ENCODE measurements around the gene CDH23.

CDH23 gene

GRCh38 chr10:71790749-71791440, 394.2 kb downstream of the CDH23 start:
- H3K27ac ChIP-seq (ENCODE audit: low read depth, low read length), result no peak overlapping the region
- H3K4me2 ChIP-seq (ENCODE audit: low read length), result no peak overlapping the region
- H3F3A ChIP-seq (ENCODE audit: control insufficient read depth, insufficient read depth), result no peaks in the 10 kb centered on the region
- peaks cover 6% of the 10 kb centered on the region; the same call in 1 of the 2 replicates for H3K27me3 ChIP-seq (ENCODE audit: control insufficient read depth, low read length)
- H3K36me3 ChIP-seq (ENCODE audit: control insufficient read depth, low read length), result no peaks in the 10 kb centered on the region
- peaks cover 5% of the 10 kb centered on the region; the same call in 1 of the 2 replicates for H3K4me1 ChIP-seq (ENCODE audit: control insufficient read depth, low read length)
- H4K20me1 ChIP-seq (ENCODE audit: control insufficient read depth, insufficient read depth, low read depth, low read length), result no peaks in the 10 kb centered on the region
- H3K79me2 ChIP-seq (ENCODE audit: control insufficient read depth, low read length), result no peaks in the 10 kb centered on the region
- H3K9me2 ChIP-seq (replicated peaks; ENCODE audit: control insufficient read depth, low read length), result no peaks in the 10 kb centered on the region
- no peak for TF ChIP-seq EZH2phosphoT487 (IDR thresholded peaks at IDR 0.05; ENCODE audit: borderline replicate concordance, low read length)
- TF ChIP-seq CTCF (IDR thresholded peaks at IDR 0.05; ENCODE audit: low read depth, low read length, poor library complexity, severe bottlenecking), result no peak
- H3K4me3 ChIP-seq (ENCODE audit: low read length), result no peak overlapping the region
- H3K9me3 ChIP-seq (ENCODE audit: control insufficient read depth, insufficient read depth, low read length), result no peaks in the 10 kb centered on the region

GRCh38 chr10:71795248-71795647, 398.5 kb downstream of the CDH23 start:
- Histone ChIP-seq H3K9me3 (ENCODE audit: control insufficient read depth, insufficient read depth, low read length) (no peaks in the 10 kb centered on the region), H3K4me2 (ENCODE audit: low read length) (no peak overlapping the region), H3K79me2 (ENCODE audit: control insufficient read depth, low read length) (no peaks in the 10 kb centered on the region), H3K4me3 (ENCODE audit: low read length) (no peak overlapping the region), H3K36me3 (ENCODE audit: control insufficient read depth, low read length) (no peaks in the 10 kb centered on the region), H3K4me1 (ENCODE audit: control insufficient read depth, low read length) (peaks cover 5% of the 10 kb centered on the region; the same call in 1 of the 2 replicates), H4K20me1 (ENCODE audit: control insufficient read depth, insufficient read depth, low read depth, low read length) (no peaks in the 10 kb centered on the region), H3K27me3 (ENCODE audit: control insufficient read depth, low read length) (peaks cover 6% of the 10 kb centered on the region; the same call in 1 of the 2 replicates), H3F3A (ENCODE audit: control insufficient read depth, insufficient read depth) (no peaks in the 10 kb centered on the region), H3K9me2 (replicated peaks; ENCODE audit: control insufficient read depth, low read length) (no peaks in the 10 kb centered on the region), H3K27ac (ENCODE audit: low read depth, low read length) (no peak overlapping the region)
- TF ChIP-seq CTCF (IDR thresholded peaks at IDR 0.05; ENCODE audit: low read depth, low read length, poor library complexity, severe bottlenecking) (no peak), EZH2phosphoT487 (IDR thresholded peaks at IDR 0.05; ENCODE audit: borderline replicate concordance, low read length) (no peak)

GRCh38 chr10:71796749-71797405, 400.2 kb downstream of the CDH23 start:
- Histone ChIP-seq H3K36me3 (ENCODE audit: control insufficient read depth, low read length) (no peaks in the 10 kb centered on the region), H3K4me1 (ENCODE audit: control insufficient read depth, low read length) (peaks cover 8% of the 10 kb centered on the region), H3K9me3 (ENCODE audit: control insufficient read depth, insufficient read depth, low read length) (no peaks in the 10 kb centered on the region), H3K27ac (ENCODE audit: low read depth, low read length) (no peak overlapping the region), H3F3A (ENCODE audit: control insufficient read depth, insufficient read depth) (no peaks in the 10 kb centered on the region), H3K79me2 (ENCODE audit: control insufficient read depth, low read length) (no peaks in the 10 kb centered on the region), H4K20me1 (ENCODE audit: control insufficient read depth, insufficient read depth, low read depth, low read length) (no peaks in the 10 kb centered on the region), H3K9me2 (replicated peaks; ENCODE audit: control insufficient read depth, low read length) (no peaks in the 10 kb centered on the region), H3K4me3 (ENCODE audit: low read length) (no peak overlapping the region), H3K4me2 (ENCODE audit: low read length) (no peak overlapping the region), H3K27me3 (ENCODE audit: control insufficient read depth, low read length) (no peaks in the 10 kb centered on the region)
- TF ChIP-seq EZH2phosphoT487 (IDR thresholded peaks at IDR 0.05; ENCODE audit: borderline replicate concordance, low read length), result no peak
- TF ChIP-seq CTCF (IDR thresholded peaks at IDR 0.05; ENCODE audit: low read depth, low read length, poor library complexity, severe bottlenecking), result no peak
